CD4-positive, alpha-beta T cell (primary cell): ENCODE data around the gene STYK1. TPM values are rescaled to one million over a fixed set of nuclear protein-coding genes. Genes with fewer than 3 reads are reported as not detected.

Experiments used
- ATAC-seq: fragments of 200-7000 bp; cut with Tn5 transposase; one replicate; pipeline ENCODE4 v1.10.0; 2022; ENCODE audit warnings: mild to moderate bottlenecking; ENCODE audit not compliant: poor library complexity
- CTCF ChIA-PET: fragments of 350-600 bp; sonication (Branson Sonifier 250); formaldehyde crosslinking; loops from one replicate; lab custom pipeline; 2021; ENCODE audit warnings: antibody characterized with exemption, inconsistent platforms; lab: Charles Lee
- POLR2A ChIA-PET: fragments of 350-600 bp; sonication (Branson Sonifier 250); formaldehyde crosslinking; loops from one replicate; lab custom pipeline; 2021; ENCODE audit warnings: antibody characterized with exemption, inconsistent platforms; lab: Charles Lee
- DNase-seq, 14 experiments: peaks; one replicate each; pipeline ENCODE4 v3.0.0-alpha.2; 2013 to 2020; ENCODE audit warnings: mixed read lengths in 2 of 14
- H3K27ac ChIP-seq, 2 donors: one replicate each; pipeline versions ENCODE4 v1.5.1 to v1.7.0; 2013; ENCODE audit warnings: low read length in 2 of 2, low read depth in 1 of 2, mild to moderate bottlenecking in 1 of 2
- H3K27me3 ChIP-seq, 2 experiments: 1 replicate in 1 of 2; 2 replicates in 1 of 2; pipeline versions ENCODE4 v1.6.1 to v1.7.0; 2013; ENCODE audit warnings: low read length in 2 of 2, control low read depth in 1 of 2, mild to moderate bottlenecking in 1 of 2, moderate library complexity in 1 of 2; ENCODE audit not compliant: insufficient read depth in 2 of 2, control insufficient read depth in 1 of 2
- H3K36me3 ChIP-seq: one replicate; pipeline ENCODE4 v1.6.1; 2013; ENCODE audit warnings: low read length, control low read depth; ENCODE audit not compliant: insufficient read depth
- H3K4me1 ChIP-seq: one replicate; pipeline ENCODE4 v1.6.1; 2013; ENCODE audit warnings: low read length, control low read depth; ENCODE audit not compliant: insufficient read depth
- H3K4me3 ChIP-seq: one replicate; pipeline ENCODE4 v1.5.1; 2013; ENCODE audit warnings: mild to moderate bottlenecking, low read length, moderate library complexity
- H3K9me3 ChIP-seq, 2 experiments: 1 replicate in 1 of 2; 2 replicates in 1 of 2; pipeline versions ENCODE4 v1.6.1 to v1.7.0; 2013; ENCODE audit warnings: low read length in 2 of 2, mild to moderate bottlenecking in 2 of 2, control low read depth in 1 of 2, moderate library complexity in 1 of 2; ENCODE audit not compliant: control insufficient read depth in 1 of 2, insufficient read depth in 1 of 2
- H3K27ac Mint-ChIP-seq: one replicate; pipeline ENCODE4 v1.8.0; 2020; ENCODE audit warnings: mixed read lengths
- H3K27me3 Mint-ChIP-seq: one replicate; pipeline ENCODE4 v1.8.0; 2021; ENCODE audit warnings: mixed read lengths
- H3K36me3 Mint-ChIP-seq: one replicate; pipeline ENCODE4 v1.8.0; 2021; ENCODE audit warnings: low read depth, mixed read lengths
- H3K4me1 Mint-ChIP-seq: one replicate; pipeline ENCODE4 v1.8.0; 2021; ENCODE audit warnings: low read depth, mixed read lengths
- H3K4me3 Mint-ChIP-seq: one replicate; pipeline ENCODE4 v1.8.0; 2020; ENCODE audit warnings: mild to moderate bottlenecking, mixed read lengths
- H3K9me3 Mint-ChIP-seq: one replicate; pipeline ENCODE4 v1.8.0; 2020; ENCODE audit warnings: mixed read lengths
- CTCF ChIP-seq: fragments of 200-600 bp; IDR thresholded peaks from one replicate; pipeline ENCODE4 v1.8.0; 2022; ENCODE audit warnings: antibody characterized with exemption, mild to moderate bottlenecking
- intact Hi-C, 2 experiments: fragments of 100-400 bp; cut with DNase I in 1 of 2; cut with micrococcal nuclease in 1 of 2; formaldehyde crosslinking; loops; one replicate each; pipeline versions ENCODE4 v1.15.1 to v1.9.0; 2023 to 2025; cut with DNase I, micrococcal nuclease
- total RNA-seq, 174 experiments: library from RNA in 2 of 174; stranded (reverse) in 2 of 174; gene quantifications; one replicate each; pipeline ENCODE4 v1.2.3 and lab custom pipeline; 2021 to 2026

The STYK1 gene
- total RNA-seq, 2 experiments from 2014 or later: not detected

GRCh38 chr12:10690906-10691305 is 17.1 kb upstream of the STYK1 start:
- DNase-seq (no peak), ATAC-seq (no peak)
- no peak overlapping the region for H3K27ac ChIP-seq
- peaks cover 0 to 2% of the 10 kb centered on the region in 2 experiments for H3K27me3 ChIP-seq
- no peak overlapping the region for H3K4me3 Mint-ChIP-seq
- no peaks in the 10 kb centered on the region for H3K9me3 Mint-ChIP-seq
- POLR2A ChIA-PET: no interaction called here
- CTCF ChIA-PET: interaction anchor here (0.5 kb wide), 1 partner anchor 1855 kb away, joined by 4 read pairs; no protein-coding TSS in a partner anchor
- intact Hi-C loops: no loop called here
- no peaks in the 10 kb centered on the region for H3K4me1 Mint-ChIP-seq
- TF ChIP-seq CTCF: no peak
- no peaks in the 10 kb centered on the region for H3K36me3 Mint-ChIP-seq
- H3K9me3 ChIP-seq: no peaks in the 10 kb centered on the region
- H3K4me1 ChIP-seq: no peaks in the 10 kb centered on the region
- H3K4me3 ChIP-seq: no peak overlapping the region
- H3K27me3 Mint-ChIP-seq: peaks cover under 1% of the 10 kb centered on the region
- no peaks in the 10 kb centered on the region for H3K36me3 ChIP-seq
- H3K27ac Mint-ChIP-seq: no peak overlapping the region

GRCh38 chr12:10689146-10689545 is 15.3 kb upstream of the STYK1 start:
- no peak overlapping the region for H3K27ac Mint-ChIP-seq
- no peak overlapping the region for H3K4me3 Mint-ChIP-seq
- no peaks in the 10 kb centered on the region for H3K36me3 ChIP-seq
- H3K27ac ChIP-seq: no peak overlapping the region
- no peaks in the 10 kb centered on the region for H3K9me3 ChIP-seq
- H3K27me3 Mint-ChIP-seq: peaks cover 8% of the 10 kb centered on the region
- intact Hi-C loops: no loop called here
- TF ChIP-seq CTCF: no peak
- DNase-seq: no peak
- H3K4me3 ChIP-seq: no peak overlapping the region
- no peaks in the 10 kb centered on the region for H3K4me1 Mint-ChIP-seq
- H3K36me3 Mint-ChIP-seq: no peaks in the 10 kb centered on the region
- no peaks in the 10 kb centered on the region for H3K9me3 Mint-ChIP-seq
- H3K27me3 ChIP-seq: peaks cover 4 to 10% of the 10 kb centered on the region in 2 experiments
- no peak for ATAC-seq
- no peaks in the 10 kb centered on the region for H3K4me1 ChIP-seq
- ChIA-PET POLR2A (no interaction called here), CTCF (no interaction called here)

- Histone ChIP-seq H3K9me3 (no peaks in the 10 kb centered on the region), H3K4me3 (no peak overlapping the region), H3K4me1 (no peaks in the 10 kb centered on the region), H3K27me3 (peaks cover 4 to 10% of the 10 kb centered on the region in 2 experiments), H3K36me3 (no peaks in the 10 kb centered on the region), H3K27ac (no peak overlapping the region)
- intact Hi-C loops: no loop called here
- no peak for TF ChIP-seq CTCF
- Mint-ChIP-seq H3K27ac (no peak overlapping the region), H3K4me1 (no peaks in the 10 kb centered on the region), H3K9me3 (no peaks in the 10 kb centered on the region), H3K36me3 (no peaks in the 10 kb centered on the region), H3K27me3 (peaks cover 8% of the 10 kb centered on the region), H3K4me3 (no peak overlapping the region)
- ChIA-PET POLR2A (interaction anchor here (0.6 kb wide), 1 partner anchor 12 kb away, joined by 4 read pairs; no protein-coding TSS in a partner anchor), CTCF (interaction anchor here (0.7 kb wide), 1 partner anchor 17 kb away, joined by 3 read pairs; no protein-coding TSS in a partner anchor)
- DNase-seq (no peak), ATAC-seq (no peak)
These were observed 14.2 kb upstream of the STYK1 start for GRCh38 chr12:10688042-10688441.
